ENCODE results near the gene NDUFV1. TPM values are rescaled to one million over a fixed set of nuclear protein-coding genes. Genes with fewer than 3 reads are reported as not detected.

The NDUFV1 gene
- total and polyA plus RNA-seq, 2 of the 4 experiments (the other 2 are of a cell fraction): 120 to 133 TPM

GRCh38 chr11:67612751-67613150 lies 6.0 kb downstream of the NDUFV1 start:
- DNase-seq (no peak), ATAC-seq (ENCODE audit: low read depth) (no peak)
- Histone ChIP-seq H3K23ac (ENCODE audit: low read depth, low read length) (no peak overlapping the region), H2BK5ac (ENCODE audit: low read depth, low read length, poor library complexity, severe bottlenecking) (no peak overlapping the region), H3K4me1 (ENCODE audit: control insufficient read depth, insufficient read depth, low read length) (0 out of 2 replicates have a peak, but pooled peaks cover under 1% of the 10 kb centered on the region), H4K20me1 (ENCODE audit: insufficient read depth, low read length) (no peaks in the 10 kb centered on the region; the same call in 1 of the 2 replicates), H3K4me3 (ENCODE audit: insufficient read depth, low read depth, low read length) (no peak overlapping the region), H2BK20ac (ENCODE audit: low read depth, low read length) (no peak overlapping the region), H3K18ac (ENCODE audit: low read depth, low read length) (no peak overlapping the region), H3K56ac (ENCODE audit: extremely low read depth, insufficient read depth, low read length) (no peak overlapping the region), H4K91ac (ENCODE audit: insufficient read depth, low read depth, low read length) (no peak overlapping the region), H2BK15ac (ENCODE audit: low read depth, low read length) (no peak overlapping the region), H3K4ac (ENCODE audit: low read depth, low read length) (no peak overlapping the region), H3K27me3 (ENCODE audit: control insufficient read depth, insufficient read depth, low read length) (peaks cover 20% of the 10 kb centered on the region), H3K36me3 (ENCODE audit: control insufficient read depth, insufficient read depth, low read length) (peaks cover 36% of the 10 kb centered on the region), H2AK5ac (ENCODE audit: low read depth, low read length) (no peak overlapping the region), H3K9me1 (ENCODE audit: insufficient read depth, low read length) (no peaks in the 10 kb centered on the region), H3K14ac (replicated peaks; ENCODE audit: low read depth, low read length) (no peak overlapping the region), H3K9me3 (ENCODE audit: control insufficient read depth, insufficient read depth, low read length) (no peaks in the 10 kb centered on the region), H3K4me2 (ENCODE audit: low read depth, low read length) (no peak overlapping the region), H2AFZ (replicated peaks; ENCODE audit: low read length, poor library complexity) (no peak overlapping the region), H3K27ac (ENCODE audit: insufficient read depth, low read length) (no peak overlapping the region), H3K79me1 (ENCODE audit: low read depth in 1 of 2, low read length in 2 of 2) (peaks cover 11 to 12% of the 10 kb centered on the region in 2 experiments; a peak in 3 of 4 replicates), H2BK120ac (ENCODE audit: low read depth, low read length) (no peak overlapping the region), H2AK9ac (replicated peaks; ENCODE audit: low read depth, low read length, poor library complexity) (peak overlapping the region; percentile 37), H4K8ac (ENCODE audit: low read depth in 2 of 2, low read length in 2 of 2) (no peak overlapping the region), H3K9ac (ENCODE audit: low read depth, low read length) (no peak overlapping the region), H4K5ac (ENCODE audit: low read depth, low read length) (no peak overlapping the region)
- in situ Hi-C loops (cut with MboI; ENCODE audit: low sequenced_read_pairs) (no loop called here), dilution Hi-C loops (cut with HindIII; ENCODE audit: low sequenced_read_pairs, unreplicated experiment) (no loop called here), intact Hi-C loops (cut with micrococcal nuclease) (no loop called here)
- BruUV-seq (replicated peaks): no TSS peak
- ChIA-PET CTCF (no interaction called here), POLR2A (ENCODE audit: unreplicated experiment) (no interaction called here)
- TF ChIP-seq USF2 (IDR thresholded peaks at IDR 0.05; ENCODE audit: low read depth, low read length): no peak
- no peak for TF ChIP-seq MAZ (IDR thresholded peaks at IDR 0.05; ENCODE audit: borderline replicate concordance, low read depth, low read length)
- TF ChIP-seq CTCF (conservative IDR thresholded peaks at IDR 0.05; ENCODE audit: low read depth, low read length): no peak
- TF ChIP-seq RFX5 (IDR thresholded peaks at IDR 0.05; ENCODE audit: low read depth, low read length): no peak
- no peak for TF ChIP-seq BHLHE40 (IDR thresholded peaks at IDR 0.05; ENCODE audit: low read depth, low read length)
- TF ChIP-seq CHD1 (IDR thresholded peaks at IDR 0.05; ENCODE audit: low read depth, low read length): no peak
- TF ChIP-seq CEBPB (IDR thresholded peaks at IDR 0.05; ENCODE audit: low read depth, low read length): no peak
- no peak for TF ChIP-seq MAFK (IDR thresholded peaks at IDR 0.05; ENCODE audit: low read depth, low read length)
- no peak for TF ChIP-seq RCOR1 (IDR thresholded peaks at IDR 0.05; ENCODE audit: insufficient replicate concordance, low read length)
- TF ChIP-seq NFE2L2 (IDR thresholded peaks at IDR 0.05; ENCODE audit: low read depth, low read length): no peak
- TF ChIP-seq SMC3 (IDR thresholded peaks at IDR 0.05; ENCODE audit: low read depth, low read length): no peak
- TF ChIP-seq RAD21 (IDR thresholded peaks at IDR 0.05; ENCODE audit: low read length): no peak
- no peak for TF ChIP-seq ELK1 (IDR thresholded peaks at IDR 0.05; ENCODE audit: borderline replicate concordance, low read depth, low read length)
- TF ChIP-seq POLR2A (IDR thresholded peaks at IDR 0.05; ENCODE audit: low read depth, low read length): no peak
- TF ChIP-seq FOS (IDR thresholded peaks at IDR 0.05; ENCODE audit: low read depth, low read length): no peak
- TF ChIP-seq MXI1 (IDR thresholded peaks at IDR 0.05; ENCODE audit: borderline replicate concordance, low read depth, low read length): no peak
- 91% methylated on average over 6 of the region's 13 CpGs; no CpG with 5 or more reads in 1 of the 2 experiments for WGBS, 2 experiments (ENCODE audit: extremely low coverage in 2 of 2, insufficient read length in 1 of 2)
